Naive thymus-derived CD8-positive, alpha-beta T cell (primary cell): Measurements from ENCODE around the gene DMXL2. TPM values are rescaled to one million over a fixed set of nuclear protein-coding genes. Genes with fewer than 3 reads are reported as not detected.
A peak's percentile ranks its signal among the peaks of the same experiment; 100 is the strongest.
"Not testable (repeated sequence)": the region's sequence is repeated elsewhere in the genome, so short reads cannot be mapped to it uniquely, and the experiment has no call there.

Experiments
- ATAC-seq, 2 donors: fragments of 150-1000 bp; cut with Tn5 transposase in 1 of 2; sonication (Bioruptor Pico), chemical (Tn5 transposase) in 1 of 2; 1 replicate in 1 of 2; 2 replicates in 1 of 2; pipeline ENCODE4 v1.10.0; 2021; ENCODE audit warnings: mild to moderate bottlenecking in 2 of 2, moderate library complexity in 2 of 2
- POLR2A ChIA-PET: fragments of 350-600 bp; sonication (Branson Sonifier 250); formaldehyde crosslinking; loops from one replicate; lab custom pipeline; 2021; ENCODE audit warnings: antibody characterized with exemption; lab: Charles Lee
- DNase-seq, 10 donors: peaks; one replicate each; pipeline versions ENCODE4 v3.0.0 to v3.0.0-alpha.2; 2020 to 2022
- H3K27ac Mint-ChIP-seq, 10 donors: one replicate each; pipeline ENCODE4 v1.8.0; 2020 to 2022; ENCODE audit warnings: mild to moderate bottlenecking in 10 of 10, mixed read lengths in 10 of 10, moderate library complexity in 4 of 10, inconsistent platforms in 1 of 10
- H3K27me3 Mint-ChIP-seq, 5 donors: one replicate each; pipeline ENCODE4 v1.8.0; 2021 to 2022; ENCODE audit warnings: mixed read lengths in 5 of 5
- H3K36me3 Mint-ChIP-seq, 3 donors: one replicate each; pipeline ENCODE4 v1.8.0; 2020 to 2022; ENCODE audit warnings: mixed read lengths in 3 of 3, mild to moderate bottlenecking in 2 of 3, inconsistent platforms in 1 of 3
- H3K4me1 Mint-ChIP-seq, 4 donors: one replicate each; pipeline ENCODE4 v1.8.0; 2021 to 2022; ENCODE audit warnings: mixed read lengths in 4 of 4
- H3K4me3 Mint-ChIP-seq, 10 donors: one replicate each; pipeline ENCODE4 v1.8.0; 2020 to 2022; ENCODE audit warnings: mild to moderate bottlenecking in 10 of 10, mixed read lengths in 10 of 10, moderate library complexity in 6 of 10, inconsistent platforms in 1 of 10
- H3K9me3 Mint-ChIP-seq, 9 donors: one replicate each; pipeline ENCODE4 v1.8.0; 2020 to 2022; ENCODE audit warnings: mixed read lengths in 9 of 9, mild to moderate bottlenecking in 3 of 9, inconsistent platforms in 1 of 9, moderate library complexity in 1 of 9
- polyA plus RNA-seq, 3 donors: library from polyadenylated mRNA; unstranded; fragments of 300-500 nt; fragmentation: Illumina TruSeq; gene quantifications; one replicate each; pipeline ENCODE4 v1.2.3, GENCODE V29; 2021
- total RNA-seq, 8 experiments: library from RNA in 2 of 8; stranded (reverse) in 2 of 8; gene quantifications; one replicate each; pipeline ENCODE4 v1.2.3 and lab custom pipeline; 2021 to 2026

DMXL2 gene
- total and polyA plus RNA-seq, 5 experiments from 2014 or later: 0.68 to 10.2 (median 1.7) TPM

- Mint-ChIP-seq H3K27me3 (peaks cover 0 to 10% (median 0%) of the 10 kb centered on the region in 5 donors), H3K4me3 (peak overlapping the region in 7 of 10 donors; percentile 6 to 63 (median 56)), H3K4me1 (peaks cover 12 to 29% (median 19%) of the 10 kb centered on the region in 4 donors), H3K27ac (peak overlapping the region in 2 of 10 donors; percentile 30 to 68), H3K9me3 (no peaks in the 10 kb centered on the region), H3K36me3 (peaks cover 0 to 3% (median 0%) of the 10 kb centered on the region in 3 donors)
- no peak for ATAC-seq
- POLR2A ChIA-PET: no interaction called here
- no peak for DNase-seq
These were observed 1.9 kb downstream of the DMXL2 start for GRCh38 chr15:51620641-51621040.

- Mint-ChIP-seq H3K4me3 (peak overlapping the region in 3 of 10 donors; percentile 15 to 63 (median 45)), H3K36me3 (peaks cover 0 to 3% (median 0%) of the 10 kb centered on the region in 3 donors), H3K27ac (no peak overlapping the region), H3K27me3 (peaks cover 0 to 9% (median 0%) of the 10 kb centered on the region in 5 donors), H3K9me3 (no peaks in the 10 kb centered on the region), H3K4me1 (peaks cover 12 to 26% (median 19%) of the 10 kb centered on the region in 4 donors)
- POLR2A ChIA-PET: no interaction called here
- DNase-seq: no peak
- no peak for ATAC-seq
These were observed 2.4 kb downstream of the DMXL2 start for GRCh38 chr15:51620122-51620521.

GRCh38 chr15:51619331-51620035 lies 3.1 kb downstream of the DMXL2 start:
- no peak overlapping the region for H3K27ac Mint-ChIP-seq
- DNase-seq: no peak

GRCh38 chr15:51617886-51618285 lies 4.7 kb downstream of the DMXL2 start:
- Mint-ChIP-seq H3K9me3 (peaks cover 0 to 6% (median 0%) of the 10 kb centered on the region in 9 donors), H3K27me3 (no peaks in the 10 kb centered on the region), H3K36me3 (peaks cover 0 to 7% (median 4%) of the 10 kb centered on the region in 3 donors), H3K27ac (peak overlapping the region in 1 of 10 donors; percentile 20), H3K4me1 (peaks cover 6 to 12% (median 10%) of the 10 kb centered on the region in 4 donors), H3K4me3 (no peak overlapping the region)
- POLR2A ChIA-PET: no interaction called here
- ATAC-seq (no peak), DNase-seq (no peak)

More at GRCh38 chr15:51619331-51620035, 3.1 kb downstream of the DMXL2 start:
- peaks cover 0 to 6% (median 0%) of the 10 kb centered on the region in 5 donors for H3K27me3 Mint-ChIP-seq
- peaks cover 12 to 20% (median 19%) of the 10 kb centered on the region in 4 donors for H3K4me1 Mint-ChIP-seq
- H3K4me3 Mint-ChIP-seq: peak overlapping the region in 2 of 10 donors; percentile 3 to 31
- H3K36me3 Mint-ChIP-seq: peaks cover 0 to 3% (median 0%) of the 10 kb centered on the region in 3 donors
- no peaks in the 10 kb centered on the region for H3K9me3 Mint-ChIP-seq
- POLR2A ChIA-PET: no interaction called here
- ATAC-seq: no peak

GRCh38 chr15:51613951-51614350 lies 8.6 kb downstream of the DMXL2 start:
- POLR2A ChIA-PET: no interaction called here
- no peaks in the 10 kb centered on the region for H3K4me1 Mint-ChIP-seq
- no peak overlapping the region for H3K4me3 Mint-ChIP-seq

GRCh38 chr15:51612669-51613068 lies 9.9 kb downstream of the DMXL2 start:
- DNase-seq, POLR2A ChIA-PET, ATAC-seq, H3K4me3 Mint-ChIP-seq, H3K27me3 Mint-ChIP-seq, H3K4me1 Mint-ChIP-seq: not testable (repeated sequence)
- Mint-ChIP-seq H3K27ac (peak overlapping the region in 1 of 10 donors; percentile 10), H3K36me3 (peaks cover 0 to 14% (median 13%) of the 10 kb centered on the region in 3 donors), H3K9me3 (peaks cover 0 to 26% (median 11%) of the 10 kb centered on the region in 9 donors)

More at GRCh38 chr15:51613951-51614350, 8.6 kb downstream of the DMXL2 start:
- H3K27ac Mint-ChIP-seq: no peak overlapping the region
- DNase-seq (no peak), ATAC-seq (no peak)
- H3K27me3 Mint-ChIP-seq: no peaks in the 10 kb centered on the region
- H3K36me3 Mint-ChIP-seq: peaks cover 0 to 14% (median 13%) of the 10 kb centered on the region in 3 donors
- peaks cover 0 to 26% (median 11%) of the 10 kb centered on the region in 9 donors for H3K9me3 Mint-ChIP-seq

GRCh38 chr15:51603462-51603948 lies 19.1 kb downstream of the DMXL2 start:
- H3K4me3 Mint-ChIP-seq, H3K36me3 Mint-ChIP-seq, H3K9me3 Mint-ChIP-seq, H3K27ac Mint-ChIP-seq, DNase-seq, POLR2A ChIA-PET, H3K27me3 Mint-ChIP-seq, ATAC-seq: not testable (repeated sequence)
- peaks cover 2 to 14% (median 4%) of the 10 kb centered on the region in 4 donors for H3K4me1 Mint-ChIP-seq

- POLR2A ChIA-PET: no interaction called here
- peaks cover 0 to 3% (median 0%) of the 10 kb centered on the region in 9 donors for H3K9me3 Mint-ChIP-seq
These were observed 19.6 kb downstream of the DMXL2 start for GRCh38 chr15:51603002-51603401.

GRCh38 chr15:51602484-51602883 lies 20.1 kb downstream of the DMXL2 start:
- DNase-seq: no peak
- peaks cover 0 to 3% (median 3%) of the 10 kb centered on the region in 3 donors for H3K36me3 Mint-ChIP-seq
- H3K27ac Mint-ChIP-seq: no peak overlapping the region
- H3K4me1 Mint-ChIP-seq: peaks cover 2 to 14% (median 3%) of the 10 kb centered on the region in 4 donors
- H3K4me3 Mint-ChIP-seq: no peak overlapping the region
- peaks cover 0 to 8% (median 0%) of the 10 kb centered on the region in 5 donors for H3K27me3 Mint-ChIP-seq
- peaks cover 0 to 3% (median 0%) of the 10 kb centered on the region in 9 donors for H3K9me3 Mint-ChIP-seq
- POLR2A ChIA-PET: no interaction called here
- ATAC-seq: no peak

More at GRCh38 chr15:51603002-51603401, 19.6 kb downstream of the DMXL2 start:
- H3K27me3 Mint-ChIP-seq: peaks cover 0 to 8% (median 0%) of the 10 kb centered on the region in 5 donors
- no peak overlapping the region for H3K4me3 Mint-ChIP-seq
- no peak overlapping the region for H3K27ac Mint-ChIP-seq
- H3K36me3 Mint-ChIP-seq: peaks cover 0 to 3% (median 3%) of the 10 kb centered on the region in 3 donors
- no peak for ATAC-seq
- no peak for DNase-seq
- H3K4me1 Mint-ChIP-seq: peaks cover 2 to 14% (median 3%) of the 10 kb centered on the region in 4 donors

GRCh38 chr15:51601801-51602200 lies 20.8 kb downstream of the DMXL2 start:
- Mint-ChIP-seq H3K27ac (no peak overlapping the region), H3K9me3 (peaks cover 0 to 4% (median under 1%) of the 10 kb centered on the region in 9 donors), H3K4me1 (peaks cover 2 to 14% (median 3%) of the 10 kb centered on the region in 4 donors), H3K36me3 (peaks cover 0 to 7% (median 3%) of the 10 kb centered on the region in 3 donors), H3K4me3 (no peak overlapping the region), H3K27me3 (peaks cover 0 to 8% (median 0%) of the 10 kb centered on the region in 5 donors)
- POLR2A ChIA-PET: no interaction called here
- DNase-seq (no peak), ATAC-seq (no peak)

- Mint-ChIP-seq H3K9me3 (peaks cover 0 to 10% (median 2%) of the 10 kb centered on the region in 9 donors), H3K27me3 (peaks cover 0 to 8% (median 0%) of the 10 kb centered on the region in 5 donors), H3K4me3 (no peak overlapping the region), H3K27ac (peak overlapping the region in 1 of 10 donors; percentile 2), H3K36me3 (peaks cover 0 to 7% (median 3%) of the 10 kb centered on the region in 3 donors), H3K4me1 (peaks cover 2 to 14% (median 3%) of the 10 kb centered on the region in 4 donors)
- POLR2A ChIA-PET: interaction anchor here (0.5 kb wide), 1 partner anchor 290 kb away, joined by 3 read pairs; no protein-coding TSS in a partner anchor
- no peak for DNase-seq
- ATAC-seq: no peak
These were observed 22.5 kb downstream of the DMXL2 start for GRCh38 chr15:51600114-51600513.

GRCh38 chr15:51589881-51590568 lies 32.5 kb downstream of the DMXL2 start:
- POLR2A ChIA-PET: no interaction called here
- ATAC-seq (no peak), DNase-seq (no peak)
- H3K4me3 Mint-ChIP-seq: no peak overlapping the region
- no peaks in the 10 kb centered on the region for H3K4me1 Mint-ChIP-seq
- H3K9me3 Mint-ChIP-seq: peaks cover 14 to 65% (median 32%) of the 10 kb centered on the region in 9 donors
- H3K36me3 Mint-ChIP-seq: peaks cover 6 to 42% (median 40%) of the 10 kb centered on the region in 3 donors
- no peak overlapping the region for H3K27ac Mint-ChIP-seq
- H3K27me3 Mint-ChIP-seq: no peaks in the 10 kb centered on the region
